Spleen (tissue), 7 donors: ENCODE results near the gene TRAF6.

ENCODE experiments used
- CTCF ChIP-seq, 11 experiments: fragments of 200-600 bp in 7 of 11; fragments of 450-650 bp in 4 of 11; sonication (generic) in 4 of 11; IDR thresholded peaks in 8 of 11; conservative IDR thresholded peaks in 3 of 11; 1 replicate in 7 of 11; 2 replicates in 4 of 11; pipeline versions ENCODE4 v1.4.0 to v1.8.0; 2016 to 2021; ENCODE audit warnings: antibody characterized with exemption in 11 of 11, inconsistent platforms in 4 of 11, mild to moderate bottlenecking in 1 of 11
- POLR2A ChIP-seq, 3 donors: fragments of 450-650 bp; IDR thresholded peaks; one replicate each; pipeline ENCODE4 v1.5.1; 2017; ENCODE audit warnings: antibody characterized with exemption in 3 of 3, mild to moderate bottlenecking in 1 of 3
- donor health status: DM: no; HTN: no; CAD: no; lungs with moderate emphysema.
- donor health status: DM: no; HTN: no; CAD: no.
- donor health status: DM: no; HTN: no; CAD: no.

GRCh38 chr11:36480833-36481232 lies 29.2 kb downstream of the TRAF6 start:
- TF ChIP-seq CTCF (IDR thresholded peaks at IDR 0.05 in 8 of 11, conservative IDR thresholded peaks at IDR 0.05 in 3 of 11) (no peak), POLR2A (IDR thresholded peaks at IDR 0.05) (no peak)
